Type B pancreatic cell (in vitro differentiated cells): ENCODE results near the gene NPLOC4. TPM values are rescaled to one million over a fixed set of nuclear protein-coding genes. Genes with fewer than 3 reads are reported as not detected.

Experiments
- DNase-seq: peaks from one replicate; pipeline ENCODE4 v3.0.0; 2021; ENCODE audit warnings: mixed read lengths; ENCODE audit not compliant: unreplicated experiment; ENCODE audit errors: extremely low spot score
- H3K27ac Mint-ChIP-seq: 2 replicates; pipeline ENCODE4 v1.8.0; 2021; ENCODE audit warnings: mild to moderate bottlenecking, mixed read lengths
- H3K27me3 Mint-ChIP-seq: 2 replicates; pipeline ENCODE4 v1.8.0; 2021; ENCODE audit warnings: mixed read lengths
- H3K36me3 Mint-ChIP-seq: 2 replicates; pipeline ENCODE4 v1.8.0; 2021; ENCODE audit warnings: mixed read lengths
- H3K4me1 Mint-ChIP-seq: one replicate; pipeline ENCODE4 v1.8.0; 2021; ENCODE audit warnings: mixed read lengths; ENCODE audit not compliant: unreplicated experiment
- H3K4me3 Mint-ChIP-seq: 2 replicates; pipeline ENCODE4 v1.8.0; 2021; ENCODE audit warnings: mild to moderate bottlenecking, mixed read lengths
- H3K9me3 Mint-ChIP-seq: 2 replicates; pipeline ENCODE4 v1.8.0; 2021; ENCODE audit warnings: mixed read lengths
- total RNA-seq: library from RNA; stranded (reverse); gene quantifications from 2 replicates; pipeline ENCODE4 v1.2.1, GENCODE V29; 2021; ENCODE audit warnings: low replicate concordance
- TF ChIP-seq, protein P1 (sequence below): fragments of 200-600 bp; sonication (generic); conservative IDR thresholded peaks from 2 replicates; pipeline ENCODE4 v1.5.0; 2021; ENCODE audit warnings: antibody characterized with exemption, mild to moderate bottlenecking

Gene NPLOC4
- total RNA-seq, 1 donor from 2014 or later: 82.4 TPM

DNA sequence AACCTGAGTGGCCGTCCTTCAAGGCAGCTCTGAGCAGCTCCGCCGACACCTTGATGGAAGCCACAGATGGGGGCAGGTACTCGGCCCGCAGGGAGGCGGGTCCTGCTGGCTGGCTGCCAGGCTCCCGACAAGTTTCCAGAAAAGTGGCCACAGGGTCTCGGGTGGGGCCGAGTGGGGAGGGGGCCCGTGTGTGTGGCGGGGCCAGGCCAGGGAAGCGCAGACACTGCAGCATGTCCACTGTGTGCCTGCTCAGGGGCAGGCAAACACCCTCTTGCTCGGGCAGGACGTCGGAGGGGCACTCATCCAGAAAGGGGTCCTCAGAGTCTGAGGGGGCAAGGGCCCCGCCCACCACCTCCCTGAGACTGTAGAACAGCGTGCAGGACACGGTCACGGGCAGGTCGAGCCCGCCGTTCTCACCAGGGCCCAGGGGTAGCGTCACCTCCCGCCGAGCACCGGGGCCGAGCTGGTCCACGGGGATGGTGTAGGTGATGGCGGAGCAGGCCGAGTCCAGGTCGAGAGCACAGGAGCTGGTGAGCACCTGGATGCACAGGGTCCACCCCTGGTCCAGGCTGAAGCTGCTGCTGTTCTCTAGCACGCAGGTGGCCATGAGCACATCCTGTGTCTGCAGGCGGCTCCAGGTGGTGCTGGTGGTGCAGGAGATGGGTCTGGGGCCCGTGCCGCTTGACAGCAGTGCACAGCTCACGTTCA, 89.9 kb downstream of the NPLOC4 start:
- Mint-ChIP-seq H3K36me3 (peaks cover 9% of the 10 kb centered on the region), H3K4me3 (no peak overlapping the region), H3K27ac (no peak overlapping the region), H3K4me1 (peaks cover 16% of the 10 kb centered on the region), H3K9me3 (no peaks in the 10 kb centered on the region), H3K27me3 (no peaks in the 10 kb centered on the region)
- DNase-seq: no peak
- TF ChIP-seq, protein P1, sequence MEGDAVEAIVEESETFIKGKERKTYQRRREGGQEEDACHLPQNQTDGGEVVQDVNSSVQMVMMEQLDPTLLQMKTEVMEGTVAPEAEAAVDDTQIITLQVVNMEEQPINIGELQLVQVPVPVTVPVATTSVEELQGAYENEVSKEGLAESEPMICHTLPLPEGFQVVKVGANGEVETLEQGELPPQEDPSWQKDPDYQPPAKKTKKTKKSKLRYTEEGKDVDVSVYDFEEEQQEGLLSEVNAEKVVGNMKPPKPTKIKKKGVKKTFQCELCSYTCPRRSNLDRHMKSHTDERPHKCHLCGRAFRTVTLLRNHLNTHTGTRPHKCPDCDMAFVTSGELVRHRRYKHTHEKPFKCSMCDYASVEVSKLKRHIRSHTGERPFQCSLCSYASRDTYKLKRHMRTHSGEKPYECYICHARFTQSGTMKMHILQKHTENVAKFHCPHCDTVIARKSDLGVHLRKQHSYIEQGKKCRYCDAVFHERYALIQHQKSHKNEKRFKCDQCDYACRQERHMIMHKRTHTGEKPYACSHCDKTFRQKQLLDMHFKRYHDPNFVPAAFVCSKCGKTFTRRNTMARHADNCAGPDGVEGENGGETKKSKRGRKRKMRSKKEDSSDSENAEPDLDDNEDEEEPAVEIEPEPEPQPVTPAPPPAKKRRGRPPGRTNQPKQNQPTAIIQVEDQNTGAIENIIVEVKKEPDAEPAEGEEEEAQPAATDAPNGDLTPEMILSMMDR: no peak

DNA sequence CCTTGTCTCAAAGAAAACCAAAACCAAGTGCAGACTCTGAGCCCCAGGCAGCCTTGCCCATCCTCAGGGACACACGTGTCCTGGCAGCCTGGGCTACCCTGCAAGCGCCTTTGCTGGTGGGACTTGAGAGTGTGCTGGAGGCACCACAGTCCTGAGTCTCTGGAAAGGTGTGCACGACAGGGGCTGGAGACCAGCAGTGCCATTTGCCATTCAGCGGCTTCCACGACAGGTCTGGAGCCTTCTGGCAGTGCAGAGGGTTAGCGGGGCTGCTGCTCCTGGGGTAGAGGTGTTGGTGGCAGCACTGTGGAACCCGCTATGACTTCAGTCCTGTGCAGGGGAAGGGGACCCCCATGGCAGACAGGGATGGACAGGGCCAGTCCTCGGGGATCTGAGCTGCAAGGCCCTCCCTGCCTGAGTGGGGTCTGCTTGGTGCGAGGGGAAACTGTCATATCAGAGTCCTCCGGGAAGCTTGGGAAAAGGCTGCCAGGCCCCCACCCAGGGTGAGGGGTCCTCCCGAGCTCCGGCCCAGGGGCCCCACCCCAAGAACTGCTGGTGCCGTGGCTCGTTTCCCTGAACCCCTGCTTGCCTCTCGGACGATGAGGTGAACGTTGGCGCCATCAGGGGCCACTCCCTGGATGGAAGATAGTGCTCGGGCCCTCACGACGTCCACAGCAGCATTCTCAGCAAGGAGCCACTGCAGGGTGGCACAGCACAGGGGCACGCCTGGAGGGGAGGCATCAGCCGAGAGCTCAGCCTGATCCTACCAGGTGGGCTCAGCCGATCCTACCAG, 91.6 kb downstream of the NPLOC4 start:
- H3K27ac Mint-ChIP-seq: no peak overlapping the region
- peaks cover 10% of the 10 kb centered on the region for H3K4me1 Mint-ChIP-seq
- H3K9me3 Mint-ChIP-seq: no peaks in the 10 kb centered on the region
- no peak for DNase-seq
- peaks cover 9% of the 10 kb centered on the region for H3K36me3 Mint-ChIP-seq
- H3K27me3 Mint-ChIP-seq: no peaks in the 10 kb centered on the region
- TF ChIP-seq, protein P1: no peak
- H3K4me3 Mint-ChIP-seq: no peak overlapping the region

DNA sequence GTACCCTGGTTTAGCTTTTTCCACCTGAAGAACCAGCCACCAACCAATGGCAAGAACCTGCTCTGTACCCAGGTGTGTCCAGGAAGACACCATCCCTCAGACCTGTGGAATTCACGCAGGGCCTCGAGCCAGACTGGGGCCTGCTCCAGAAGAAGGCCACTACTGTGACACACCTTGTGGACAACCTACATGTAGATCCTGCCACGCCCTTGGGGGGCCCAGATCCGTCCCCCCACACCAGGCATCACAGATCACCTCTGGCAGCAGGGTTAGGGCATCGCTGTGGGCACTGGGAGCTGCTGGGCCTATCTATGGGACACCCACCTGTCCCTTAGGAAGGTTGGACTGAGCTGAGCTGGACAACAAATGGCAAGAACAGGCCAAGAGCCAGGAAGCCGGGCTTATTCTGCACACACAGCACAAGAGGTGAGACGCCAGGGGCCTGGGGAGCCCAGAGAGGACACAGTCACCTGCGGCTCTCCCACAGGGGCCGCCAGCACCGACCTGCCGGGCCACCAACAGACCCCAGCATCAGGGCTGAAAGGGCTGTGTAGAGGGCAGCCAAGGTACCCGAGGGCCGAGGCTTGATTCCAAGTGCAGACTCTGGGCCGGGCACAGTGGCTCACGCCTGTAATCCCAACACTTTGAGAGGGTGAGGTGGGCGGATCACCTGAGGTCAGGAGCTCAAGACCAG, 92.5 kb downstream of the NPLOC4 start:
- DNase-seq: no peak
- Mint-ChIP-seq H3K27ac (no peak overlapping the region), H3K36me3 (peaks cover 2% of the 10 kb centered on the region), H3K27me3 (no peaks in the 10 kb centered on the region), H3K4me3 (no peak overlapping the region), H3K4me1 (peaks cover 2% of the 10 kb centered on the region), H3K9me3 (no peaks in the 10 kb centered on the region)
- TF ChIP-seq, protein P1: no peak

DNA sequence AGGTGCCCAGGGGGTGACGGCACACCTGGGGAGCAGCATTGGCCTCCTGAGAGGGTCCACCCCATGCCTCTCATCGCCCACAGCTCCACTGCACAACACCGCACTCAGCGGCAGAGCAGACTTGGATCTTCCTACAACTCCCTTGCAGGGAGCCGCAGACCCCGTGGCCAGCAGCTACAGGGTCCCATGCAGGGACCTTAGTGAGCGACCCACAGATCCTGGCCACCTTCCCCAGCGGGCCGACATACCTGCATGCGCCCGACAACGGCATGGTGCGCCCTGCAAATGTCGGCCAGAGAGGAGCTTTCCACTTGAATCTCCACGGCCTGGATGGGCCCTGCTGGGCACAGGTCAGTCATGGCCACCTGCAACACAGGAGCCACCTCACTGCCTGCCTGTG, 93.2 kb downstream of the NPLOC4 start:
- no peaks in the 10 kb centered on the region for H3K36me3 Mint-ChIP-seq
- TF ChIP-seq, protein P1: no peak
- no peaks in the 10 kb centered on the region for H3K27me3 Mint-ChIP-seq
- no peaks in the 10 kb centered on the region for H3K9me3 Mint-ChIP-seq
- H3K4me3 Mint-ChIP-seq: no peak overlapping the region
- H3K4me1 Mint-ChIP-seq: no peaks in the 10 kb centered on the region
- H3K27ac Mint-ChIP-seq: no peak overlapping the region
- no peak for DNase-seq

DNA sequence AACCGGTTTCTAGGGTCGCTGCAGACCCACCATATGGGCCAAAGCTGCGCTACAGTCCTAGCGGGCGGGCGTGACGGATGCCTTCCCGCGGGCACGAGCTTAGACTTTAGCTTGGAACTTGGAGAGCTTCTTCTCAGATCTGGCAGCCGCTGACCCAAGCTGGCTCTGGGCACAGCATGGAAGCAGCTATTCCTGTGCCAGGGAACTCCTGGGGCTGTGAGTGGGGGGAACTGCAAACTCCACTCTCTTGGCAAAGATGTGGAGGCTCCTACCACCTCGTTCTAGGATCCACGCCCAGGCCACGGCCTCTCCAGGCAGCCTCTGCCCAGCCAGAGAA, 93.6 kb downstream of the NPLOC4 start:
- Mint-ChIP-seq H3K27ac (no peak overlapping the region), H3K27me3 (no peaks in the 10 kb centered on the region), H3K4me1 (no peaks in the 10 kb centered on the region), H3K4me3 (no peak overlapping the region), H3K9me3 (no peaks in the 10 kb centered on the region), H3K36me3 (no peaks in the 10 kb centered on the region)
- no peak for DNase-seq
- TF ChIP-seq, protein P1: no peak
